Body of pancreas (tissue), 4 donors: ENCODE results near the gene TMEM150B. TPM values are rescaled to one million over a fixed set of nuclear protein-coding genes. Genes with fewer than 3 reads are reported as not detected.
A peak's percentile ranks its signal among the peaks of the same experiment; 100 is the strongest.

Experiments used
- ATAC-seq: fragments of 150-250 bp; one replicate; pipeline ENCODE4 v1.9.1; 2016
- DNase-seq, 4 donors: peaks; one replicate each; pipeline ENCODE4 v3.0.0-alpha.2; 2019
- H3K27ac ChIP-seq, 4 donors: fragments of 200-600 bp; sonication (generic); 1 replicate in 3 of 4; 2 replicates in 1 of 4; pipeline versions ENCODE4 v1.5.1 to v1.6.1; 2016 to 2019; ENCODE audit warnings: mild to moderate bottlenecking in 1 of 4, mixed read lengths in 1 of 4, moderate library complexity in 1 of 4
- H3K27me3 ChIP-seq, 2 donors: fragments of 200-600 bp; sonication (generic); one replicate each; pipeline ENCODE4 v1.6.0; 2016; ENCODE audit warnings: mild to moderate bottlenecking in 1 of 2
- H3K36me3 ChIP-seq, 2 donors: fragments of 200-600 bp; sonication (generic); replicated peaks in 1 of 2; 2 replicates each; pipeline ENCODE4 v1.5.1; 2016; ENCODE audit warnings: low read depth in 2 of 2; ENCODE audit not compliant: insufficient read depth in 1 of 2
- H3K4me1 ChIP-seq: fragments of 200-600 bp; sonication (generic); one replicate; pipeline ENCODE4 v1.6.0; 2016
- H3K4me3 ChIP-seq, 2 donors: fragments of 200-600 bp; sonication (generic); 1 replicate in 1 of 2; 2 replicates in 1 of 2; pipeline ENCODE4 v1.5.1; 2016 to 2019
- H3K9me3 ChIP-seq, 3 donors: fragments of 200-600 bp; sonication (generic); 1 replicate in 2 of 3; 2 replicates in 1 of 3; pipeline ENCODE4 v1.5.1; 2016
- CTCF ChIP-seq, 7 experiments: fragments of 450-650 bp in 4 of 7; fragments of 200-600 bp in 3 of 7; sonication (generic) in 3 of 7; IDR thresholded peaks; one replicate each; pipeline ENCODE4 v1.5.1; 2016 to 2019; ENCODE audit warnings: antibody characterized with exemption in 7 of 7
- POLR2A ChIP-seq, 3 donors: fragments of 450-650 bp; IDR thresholded peaks; one replicate each; pipeline ENCODE4 v1.6.1; 2016; ENCODE audit warnings: antibody characterized with exemption in 3 of 3, mild to moderate bottlenecking in 2 of 3
- WGBS, 2 donors: methylation state at CpG; one replicate each; pipeline ENCODE4 v1.1.5; 2017; 5-methylcytosine and 5-hydroxymethylcytosine counted together
- intact Hi-C: fragments of 100-400 bp; cut with DNase I; formaldehyde crosslinking; loops from one replicate; pipeline ENCODE4 v1.15.1; 2023
- total RNA-seq, 2 donors: library from RNA; depleted of rRNA; stranded (reverse); fragments of >200 nt; gene quantifications; one replicate each; pipeline ENCODE4 v1.1.0, GENCODE V29; 2016

TMEM150B gene
- total RNA-seq, 2 donors from 2014 or later, result 1.0 TPM; not detected in 1

DNA sequence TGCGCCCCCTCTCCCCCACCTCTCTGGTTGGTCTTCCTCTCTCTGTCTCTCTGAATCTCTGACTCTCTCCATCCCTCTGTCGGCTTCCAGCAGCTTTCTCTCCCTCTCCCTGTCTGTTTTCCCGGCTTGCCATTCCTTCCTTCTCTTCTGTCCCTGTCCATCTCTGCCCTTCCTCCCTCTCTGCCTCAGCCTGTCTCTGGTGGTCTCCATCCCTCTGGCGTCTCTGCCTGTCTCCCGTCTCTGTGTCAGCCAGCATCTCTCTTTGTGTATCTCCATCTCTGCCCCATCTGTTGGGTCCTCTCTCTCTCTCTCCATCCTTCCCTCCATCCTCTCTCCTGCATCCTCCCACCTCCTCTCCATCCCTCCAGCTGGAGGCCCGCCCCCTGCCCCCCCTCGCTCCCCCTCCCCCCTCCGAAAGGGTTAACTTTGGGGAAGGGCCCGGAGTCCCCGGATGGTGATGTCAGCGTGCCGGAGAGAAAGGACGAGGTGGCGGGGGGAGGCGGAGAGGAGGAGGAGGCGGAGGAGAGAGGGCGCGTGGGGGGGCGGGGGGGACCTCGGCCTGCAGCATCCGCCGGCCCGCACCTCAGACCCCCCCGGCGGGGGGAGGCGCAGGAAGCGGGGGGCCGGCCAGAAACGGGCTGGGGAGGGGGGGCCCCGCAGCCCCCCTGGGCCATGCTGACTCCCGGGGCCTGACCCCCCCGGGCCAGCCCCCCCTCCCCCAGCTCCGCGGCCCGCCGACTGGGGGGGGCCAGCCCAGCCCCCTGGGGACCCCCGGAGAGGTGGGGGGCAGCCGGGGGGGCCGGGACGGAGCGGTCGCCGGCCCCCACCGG lies 41.4 kb downstream of the TMEM150B start, which contains the start of gene BRSK1:
TSS of gene BRSK1 (plus strand) at position 450 of the 830 bp plus-strand sequence. CDS start 446 bp downstream, outside the sequence.
- no peak within 1 kb of the TSS for H3K27ac ChIP-seq
- no peaks in the 10 kb centered on the region for H3K27me3 ChIP-seq
- no peak within 1 kb of the TSS for H3K4me3 ChIP-seq
- 11 to 12% methylated on average over 15 to 19 of the region's 44 CpGs for WGBS, 2 donors
- DNase-seq, result peak in 3 of 4 donors; percentile 22 to 48 (median 38)
- H3K9me3 ChIP-seq, result no peaks in the 10 kb centered on the region
- no peaks in the 10 kb centered on the region for H3K36me3 ChIP-seq
- peaks cover 16% of the 10 kb centered on the region for H3K4me1 ChIP-seq
- ATAC-seq, result no peak
- intact Hi-C loops, result no loop called here
- no peak for TF ChIP-seq POLR2A (IDR thresholded peaks at IDR 0.05)
- TF ChIP-seq CTCF (IDR thresholded peaks at IDR 0.05), result no peak

DNA sequence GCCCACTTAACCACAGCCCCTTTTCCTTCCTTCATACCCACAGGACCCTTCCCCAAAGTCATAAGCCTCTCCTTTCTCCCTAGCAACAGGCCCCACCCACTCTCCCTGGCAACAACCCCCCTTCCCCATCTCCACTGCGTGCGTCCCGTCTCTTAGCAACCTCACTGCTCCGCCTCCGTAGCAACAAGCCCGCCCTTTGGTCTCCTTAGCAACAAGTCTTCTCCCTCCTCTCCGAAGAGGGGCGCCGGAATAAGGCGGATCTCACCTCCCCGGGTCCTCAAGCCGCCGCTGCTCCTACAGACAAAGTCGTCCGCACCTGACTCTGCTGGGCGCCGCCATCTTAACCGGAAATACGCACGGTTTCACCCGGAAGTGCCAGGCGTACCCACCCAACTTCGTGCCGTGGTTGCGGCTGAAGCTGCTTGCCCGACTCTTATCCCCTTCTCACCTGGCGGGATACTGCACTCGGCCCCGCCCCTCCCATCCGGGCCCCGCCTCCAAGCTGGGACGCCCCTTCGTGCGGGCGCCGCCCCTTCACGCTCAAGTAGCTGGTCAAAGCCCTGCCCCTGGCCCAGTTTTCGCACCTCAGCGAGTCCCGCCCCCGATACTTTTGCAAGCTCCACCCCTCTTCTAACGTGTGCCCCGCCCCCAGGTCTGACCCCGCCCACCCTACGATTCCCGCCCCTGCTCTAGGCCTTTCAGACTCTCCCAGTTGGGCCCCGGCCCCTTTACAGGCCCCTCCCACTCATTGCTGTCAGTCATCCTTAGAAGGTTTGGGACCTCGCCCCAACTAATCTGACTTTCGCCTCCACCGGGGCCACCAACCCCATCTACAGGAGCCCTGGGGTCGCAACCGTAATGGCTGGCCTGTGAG lies 45.1 kb downstream of the TMEM150B start, which contains the start of gene HSPBP1:
TSS of gene HSPBP1 (minus strand) at position 341 of the 874 bp plus-strand sequence. CDS start 502 bp downstream, outside the sequence.
- peak within 1 kb of the TSS; percentile 6 to 85 (median 58) for H3K27ac ChIP-seq
- TF ChIP-seq CTCF (IDR thresholded peaks at IDR 0.05), result no peak
- TF ChIP-seq POLR2A (IDR thresholded peaks at IDR 0.05), result peak in 2 of 3 donors; percentile 66 to 69
- WGBS, 2 donors, result 5 to 12% methylated on average over 33 to 52 of the region's 52 CpGs

GRCh38 chr19:55279340-55279739 lies 45.8 kb downstream of the TMEM150B start:
- peaks cover 19% of the 10 kb centered on the region for H3K4me1 ChIP-seq
- intact Hi-C loops, result no loop called here
- DNase-seq (no peak), ATAC-seq (no peak)
- H3K36me3 ChIP-seq, result peaks cover 0 to 6% of the 10 kb centered on the region in 2 donors
- no peaks in the 10 kb centered on the region for H3K27me3 ChIP-seq
- peak overlapping the region; percentile 40 to 88 for H3K4me3 ChIP-seq
- H3K9me3 ChIP-seq, result no peaks in the 10 kb centered on the region
- peak overlapping the region; percentile 6 to 85 (median 58) for H3K27ac ChIP-seq
- no peak for TF ChIP-seq POLR2A (IDR thresholded peaks at IDR 0.05)
- no peak for TF ChIP-seq CTCF (IDR thresholded peaks at IDR 0.05)
- 2 to 6% methylated on average over 8 to 23 of the region's 23 CpGs for WGBS, 2 donors

More for the DNA sequence above, 45.1 kb downstream of the TMEM150B start, which contains the start of gene HSPBP1:
- intact Hi-C loops, result no loop called here
- ATAC-seq (peak; percentile 95), DNase-seq (peak; percentile 96 to 97 (median 97))
- Histone ChIP-seq H3K4me3 (peak within 1 kb of the TSS; percentile 40 to 88), H3K9me3 (no peaks in the 10 kb centered on the region), H3K27me3 (no peaks in the 10 kb centered on the region), H3K4me1 (peaks cover 19% of the 10 kb centered on the region), H3K36me3 (peaks cover 0 to 6% of the 10 kb centered on the region in 2 donors)

GRCh38 chr19:55278391-55279135 lies 46.6 kb downstream of the TMEM150B start:
- Histone ChIP-seq H3K9me3 (no peaks in the 10 kb centered on the region), H3K36me3 (peaks cover 0 to 6% of the 10 kb centered on the region in 2 donors), H3K4me3 (no peak overlapping the region), H3K27ac (no peak overlapping the region), H3K4me1 (peaks cover 19% of the 10 kb centered on the region), H3K27me3 (no peaks in the 10 kb centered on the region)
- DNase-seq (no peak), ATAC-seq (no peak)
- intact Hi-C loops, result no loop called here
- no peak for TF ChIP-seq CTCF (IDR thresholded peaks at IDR 0.05)
- TF ChIP-seq POLR2A (IDR thresholded peaks at IDR 0.05), result no peak
- 82 to 84% methylated on average over 10 to 13 of the region's 13 CpGs for WGBS, 2 donors
